NCI-H2171 (cell line): ENCODE results near the gene EXOC8.
"Not testable (repeated sequence)": the region's sequence is repeated elsewhere in the genome, so short reads cannot be mapped to it uniquely, and the experiment has no call there.

Experiments
- DNase-seq: peaks from one replicate; lab custom pipeline; 2025; lab: John Stamatoyannopoulos, UW

EXOC8 gene

DNA sequence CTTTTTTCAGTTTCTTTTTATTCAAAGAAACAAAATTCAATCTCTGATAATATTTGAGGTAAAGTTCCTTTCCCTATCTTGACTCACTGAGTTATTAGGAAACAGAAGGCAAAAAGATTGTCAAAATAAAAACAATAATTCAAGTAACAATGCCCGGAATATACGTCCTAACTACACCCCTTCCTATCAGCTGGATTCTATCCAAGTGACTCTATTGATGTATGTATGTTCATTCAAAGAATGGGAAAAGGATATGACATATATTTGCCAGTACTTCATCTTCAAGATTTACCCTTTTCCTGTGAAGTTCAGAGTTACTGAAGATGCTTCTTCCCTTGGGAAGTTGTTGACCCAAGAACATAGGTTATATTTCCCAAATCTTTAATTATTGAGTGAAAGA, 14.2 kb upstream of the EXOC8 start:
- no peak for DNase-seq

DNA sequence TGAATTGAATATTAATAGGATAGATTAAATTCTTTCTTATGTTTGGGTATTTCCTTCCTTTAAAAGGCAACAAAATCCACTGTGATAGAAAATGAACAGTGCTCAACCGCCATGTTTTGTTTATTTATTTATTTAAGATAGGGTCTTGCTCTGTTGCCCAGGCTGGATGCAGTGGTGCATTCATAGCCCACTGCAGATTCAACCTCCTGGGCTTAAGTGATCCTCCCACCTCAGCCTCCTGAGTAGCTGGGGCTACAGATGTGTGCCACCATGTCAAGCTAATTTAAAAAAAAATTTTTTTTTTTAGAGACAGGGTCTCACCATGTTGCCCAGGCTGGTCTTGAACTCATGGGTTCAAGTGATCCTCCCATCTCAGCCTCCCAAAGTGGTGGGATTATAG, 11.2 kb upstream of the EXOC8 start:
- not testable (repeated sequence) for DNase-seq

DNA sequence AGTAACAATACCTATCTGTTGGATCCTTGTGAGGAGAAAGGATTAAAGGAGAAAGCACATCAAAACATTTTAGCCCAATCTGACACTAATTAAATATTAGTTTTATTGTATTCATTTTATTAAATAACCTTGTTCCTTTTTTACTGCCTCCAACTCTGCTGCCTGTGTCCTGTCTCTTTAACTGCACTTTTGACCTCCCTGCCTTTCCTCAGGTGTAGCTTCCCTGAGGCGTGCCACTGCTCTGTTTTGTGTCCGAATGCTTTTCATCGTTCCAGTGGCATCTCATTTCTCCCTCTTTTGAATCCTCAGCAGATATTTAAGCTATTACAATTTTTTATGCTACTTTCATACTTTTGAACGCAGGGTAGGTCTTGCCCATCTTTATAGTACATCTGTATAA, 10.8 kb upstream of the EXOC8 start:
- DNase-seq: no peak

DNA sequence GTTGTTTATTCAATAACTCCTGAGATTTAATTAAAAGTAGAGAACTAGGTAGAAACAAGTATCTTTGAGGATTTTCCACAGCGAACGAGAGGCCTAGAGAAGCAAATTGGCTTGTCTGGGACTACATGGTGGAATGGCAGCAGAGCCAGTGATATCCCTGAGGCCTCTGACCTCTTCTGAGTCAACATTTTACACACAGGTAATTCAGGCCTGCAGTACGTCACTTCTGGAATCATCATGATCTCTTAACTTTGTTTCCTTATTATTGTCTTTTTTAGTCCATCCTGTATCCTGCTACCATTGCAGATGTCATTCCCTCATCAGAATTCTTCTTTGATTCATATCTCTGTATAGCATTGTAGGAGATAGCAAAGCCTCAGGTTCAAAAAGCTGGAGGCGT, 10.3 kb upstream of the EXOC8 start:
- DNase-seq: no peak

DNA sequence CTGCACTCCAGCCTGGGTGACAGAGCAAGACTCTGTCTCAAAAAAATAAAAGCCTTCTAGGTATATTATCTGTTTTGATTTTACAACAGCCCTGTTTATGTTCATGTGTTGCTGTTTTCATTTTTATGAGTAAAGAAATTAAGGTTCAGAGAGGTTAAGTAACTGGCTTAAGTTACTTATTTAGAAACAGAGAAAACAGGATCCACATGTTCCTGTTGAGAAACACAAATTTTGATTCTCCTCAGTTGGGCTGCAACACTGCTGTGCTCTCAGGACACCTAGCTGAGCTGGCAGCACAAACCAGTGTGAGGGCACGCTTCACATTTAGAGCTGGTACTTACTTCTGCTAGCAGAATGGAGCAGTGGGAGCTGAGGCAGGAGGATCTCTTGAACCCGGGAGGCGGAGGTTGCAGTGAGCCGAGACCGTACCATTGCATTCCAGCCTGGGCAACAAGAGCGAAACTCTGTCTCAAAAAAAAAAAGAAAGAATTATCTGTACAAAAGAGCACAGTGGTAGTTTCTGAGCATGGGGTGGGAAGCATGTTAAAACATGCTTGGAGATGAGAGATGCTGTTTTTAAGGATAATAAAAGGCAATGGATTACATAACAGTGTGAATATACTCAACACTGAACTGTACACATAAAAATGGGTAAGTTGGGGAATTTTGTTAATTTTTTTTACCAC, 2.8 kb upstream of the EXOC8 start:
- DNase-seq: no peak

DNA sequence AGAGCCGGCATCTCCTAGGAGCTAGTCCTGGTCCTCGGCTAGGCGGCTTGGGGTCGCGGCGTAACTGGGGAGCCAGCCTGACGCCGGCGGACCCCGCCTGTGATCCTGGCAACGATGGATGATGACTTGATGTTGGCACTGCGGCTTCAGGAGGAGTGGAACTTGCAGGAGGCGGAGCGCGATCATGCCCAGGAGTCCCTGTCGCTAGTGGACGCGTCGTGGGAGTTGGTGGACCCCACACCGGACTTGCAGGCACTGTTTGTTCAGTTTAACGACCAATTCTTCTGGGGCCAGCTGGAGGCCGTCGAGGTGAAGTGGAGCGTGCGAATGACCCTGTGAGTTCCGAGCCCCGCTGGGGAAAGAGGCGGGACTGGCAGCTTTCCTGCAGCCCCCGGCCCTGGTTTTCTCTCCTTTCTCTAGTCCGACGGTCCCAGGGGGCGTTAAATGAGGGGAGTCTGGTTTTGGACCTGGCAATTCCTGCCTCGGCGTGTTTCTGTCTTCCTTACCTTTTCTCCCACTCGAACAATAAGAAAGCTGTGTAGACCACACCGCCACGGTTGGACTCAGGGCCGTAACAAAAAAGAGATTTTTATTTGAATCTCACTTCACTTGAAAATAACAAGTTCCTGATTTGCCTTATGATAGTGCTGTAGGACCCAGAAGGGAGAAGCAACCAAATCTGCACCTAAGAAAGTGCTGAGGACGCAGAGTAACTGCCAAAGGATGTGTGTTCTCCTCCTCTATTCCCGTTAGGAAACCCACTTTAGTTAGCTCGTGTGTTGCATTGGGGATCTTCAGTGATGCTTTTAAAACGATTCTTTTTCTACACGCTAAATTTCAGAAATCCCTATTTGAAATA, 847 bp upstream of the EXOC8 start, which contains the start of gene SPRTN:
TSS of gene SPRTN (plus strand) at position 24 of the 859 bp plus-strand sequence. CDS start at position 115, 91 bp downstream.
- DNase-seq: no peak

DNA sequence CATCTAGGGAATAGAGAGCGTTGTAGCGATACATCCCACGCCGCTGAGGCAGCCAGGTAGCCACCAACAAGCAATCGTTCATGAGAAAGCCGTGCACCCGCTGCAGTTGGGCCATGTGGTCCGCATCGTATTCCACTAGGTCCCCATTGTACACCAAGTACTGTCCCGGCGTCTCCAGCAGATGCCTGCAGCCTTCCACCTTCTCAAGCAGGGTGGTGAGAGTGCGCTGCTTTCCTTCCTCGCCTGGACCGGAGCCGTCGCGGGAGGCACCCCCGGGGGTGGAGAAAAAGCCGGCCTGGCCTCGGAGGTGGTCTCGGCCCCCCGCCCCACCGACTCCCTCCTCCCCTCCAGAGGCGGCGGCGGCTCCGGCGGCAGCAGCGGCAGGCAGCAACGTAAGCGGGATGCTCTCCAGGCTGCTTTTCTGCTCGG, 595 bp downstream of the EXOC8 start:
- no peak for DNase-seq

DNA sequence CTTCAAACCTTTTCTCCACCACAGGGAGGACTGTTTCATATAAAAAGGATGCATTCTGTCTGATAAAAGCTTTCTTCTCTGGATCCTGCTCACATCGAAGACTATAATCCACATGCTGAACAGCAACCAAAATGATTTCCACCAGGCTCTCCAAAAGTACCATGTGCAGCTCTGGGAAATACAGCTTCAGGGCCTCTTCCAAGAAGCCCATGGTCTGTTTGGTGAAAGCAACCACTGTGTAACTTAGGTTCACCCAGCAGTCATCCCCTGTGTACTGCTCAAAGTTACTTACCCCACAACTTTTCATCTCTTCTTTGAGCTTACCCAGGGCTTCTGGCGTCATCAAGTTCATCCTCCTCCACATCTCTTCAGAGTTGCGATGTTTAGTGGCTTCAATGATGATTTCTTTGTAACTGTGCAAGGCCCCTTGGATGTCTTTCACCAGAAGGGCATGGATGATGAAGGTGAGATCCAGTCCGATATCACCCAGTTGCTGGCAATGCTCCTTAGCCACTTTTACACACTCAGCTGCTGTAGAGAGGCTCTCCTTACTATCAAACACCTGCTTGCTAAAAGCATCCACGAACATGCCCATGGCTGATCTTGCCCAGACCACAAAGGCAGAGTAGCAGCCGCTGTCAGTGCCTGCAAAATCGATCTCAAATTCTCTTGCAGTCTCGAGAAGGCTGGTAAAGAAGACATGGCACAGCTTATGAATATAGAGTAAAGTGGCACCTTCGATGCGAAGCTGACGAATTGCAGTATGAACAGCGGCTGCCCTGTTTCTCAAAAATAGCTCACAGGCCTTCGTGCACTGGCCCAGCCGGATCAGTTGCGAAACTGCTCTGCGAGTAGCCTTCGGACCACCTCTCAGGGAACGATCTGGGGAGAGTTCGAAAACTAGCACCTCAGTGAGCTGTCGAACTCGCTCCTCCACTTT, 1.7 kb downstream of the EXOC8 start:
- DNase-seq: no peak

DNA sequence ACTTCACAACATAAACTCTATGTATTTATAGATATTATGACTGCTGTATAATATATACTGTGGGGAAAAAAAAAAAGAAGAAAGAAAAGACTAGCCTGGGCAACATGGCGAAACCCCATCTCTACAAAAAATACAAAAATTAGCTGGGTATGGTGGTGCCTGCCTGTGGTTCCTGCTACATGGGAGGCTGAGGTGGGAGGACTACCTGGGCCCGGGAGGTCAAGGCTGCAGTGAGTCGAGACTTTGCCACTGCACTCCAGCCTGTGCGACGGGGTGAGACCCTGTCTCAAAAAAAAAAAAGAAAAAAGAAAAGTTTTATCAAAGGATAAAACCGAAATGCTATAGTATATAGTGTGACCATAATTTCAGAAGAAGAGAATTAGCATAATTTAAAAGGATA, 2.7 kb downstream of the EXOC8 start:
- DNase-seq: no peak

DNA sequence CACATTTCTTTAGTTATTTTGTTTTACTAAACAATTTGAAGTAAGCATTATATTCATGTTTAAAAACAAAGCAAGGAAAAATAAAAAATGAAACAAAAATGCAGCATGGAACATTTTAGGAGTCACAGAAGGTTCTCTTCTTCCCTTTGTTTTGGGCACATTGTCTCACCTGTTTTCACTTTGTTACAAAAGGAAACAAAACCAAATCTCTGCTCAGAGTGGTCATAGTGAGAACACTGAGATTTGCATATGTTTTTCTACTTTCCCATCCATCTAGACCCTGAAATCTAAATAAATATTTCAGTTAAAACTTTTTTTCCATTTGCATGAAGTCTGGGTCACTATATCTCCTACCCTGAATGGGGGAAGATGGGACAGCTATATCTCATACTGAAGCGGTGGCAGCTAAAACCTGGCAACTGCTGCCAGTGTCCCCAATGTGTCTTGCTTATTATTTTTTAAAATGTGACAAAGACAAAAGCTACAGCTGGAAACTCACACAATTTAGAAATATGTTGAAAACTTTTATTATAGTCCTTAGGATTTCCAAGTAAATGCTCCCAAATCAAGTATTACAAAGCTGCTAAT, 3.5 kb downstream of the EXOC8 start:
- no peak for DNase-seq

DNA sequence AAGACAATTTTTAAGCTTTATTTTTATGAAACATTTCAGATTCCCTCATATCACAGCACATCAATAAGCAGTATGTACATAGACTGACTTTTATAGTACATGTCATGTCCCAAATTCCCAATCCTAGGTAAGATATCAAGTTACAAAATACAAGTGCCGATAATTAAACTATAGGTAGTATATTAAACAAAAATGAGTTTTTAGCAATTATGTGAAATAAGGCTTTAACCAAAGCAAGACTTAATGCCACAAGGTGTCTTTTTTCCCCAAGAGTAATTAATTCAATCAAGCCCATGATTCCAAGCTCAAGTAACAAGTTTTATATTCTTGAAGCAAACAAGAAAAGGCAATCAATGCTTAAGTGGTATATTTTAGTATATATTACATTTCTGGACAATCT, 4.9 kb downstream of the EXOC8 start:
- DNase-seq: no peak

DNA sequence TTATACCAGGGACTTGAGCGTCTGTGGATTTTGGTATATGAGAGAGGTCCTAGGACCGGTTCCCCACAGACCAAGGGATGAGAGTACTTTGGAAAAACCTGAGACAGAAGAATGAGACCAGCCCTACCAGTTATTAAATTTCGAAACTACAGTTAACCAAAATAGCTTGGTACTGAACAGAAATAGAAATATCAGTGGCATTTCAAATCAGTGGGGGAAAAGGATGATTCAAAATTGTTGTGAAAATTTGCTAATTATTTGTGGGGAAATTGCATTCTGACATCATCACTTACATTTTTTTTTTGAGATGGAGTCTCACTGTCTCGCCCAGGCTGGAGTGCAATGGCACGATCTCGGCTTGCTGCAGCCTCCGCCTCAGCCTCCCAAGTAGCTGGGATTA, 8.2 kb downstream of the EXOC8 start:
- DNase-seq: no peak

DNA sequence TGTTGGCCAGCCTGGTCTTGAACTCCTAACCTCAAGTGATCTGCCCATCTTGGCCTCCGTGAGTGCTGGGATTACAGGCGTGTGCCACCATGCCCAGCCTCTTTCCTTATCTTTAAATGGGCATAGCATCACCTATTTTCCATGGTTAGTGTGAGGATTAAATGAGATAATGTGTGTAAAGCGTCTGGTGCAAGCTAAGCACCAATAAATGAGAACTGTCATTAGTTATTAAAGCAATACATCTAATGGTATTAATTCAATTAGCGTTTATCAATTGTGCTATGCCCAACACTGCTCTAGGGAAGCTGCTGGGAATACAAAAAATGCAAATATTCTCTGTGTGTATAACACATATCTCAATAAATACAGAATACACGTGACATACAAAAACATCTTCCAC, 10.0 kb downstream of the EXOC8 start:
- no peak for DNase-seq

DNA sequence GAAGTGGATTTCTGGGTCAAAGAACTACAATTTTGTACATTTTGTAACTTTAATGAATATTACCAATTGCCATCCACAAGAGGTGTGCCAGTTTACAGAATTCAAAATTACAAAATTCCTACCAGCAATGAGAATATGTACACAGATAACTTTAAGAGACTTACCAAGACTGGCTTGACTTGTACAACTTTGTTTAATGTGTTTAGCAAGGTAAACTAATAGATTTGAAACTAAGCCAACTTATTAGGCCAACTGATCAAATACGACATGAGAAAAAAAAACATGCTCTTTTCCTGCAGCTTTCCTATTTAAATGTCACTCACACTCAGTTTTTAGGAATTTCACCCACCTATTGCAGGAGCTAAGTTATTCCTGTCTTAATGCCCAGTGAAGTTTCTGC, 11.4 kb downstream of the EXOC8 start:
- DNase-seq: no peak

DNA sequence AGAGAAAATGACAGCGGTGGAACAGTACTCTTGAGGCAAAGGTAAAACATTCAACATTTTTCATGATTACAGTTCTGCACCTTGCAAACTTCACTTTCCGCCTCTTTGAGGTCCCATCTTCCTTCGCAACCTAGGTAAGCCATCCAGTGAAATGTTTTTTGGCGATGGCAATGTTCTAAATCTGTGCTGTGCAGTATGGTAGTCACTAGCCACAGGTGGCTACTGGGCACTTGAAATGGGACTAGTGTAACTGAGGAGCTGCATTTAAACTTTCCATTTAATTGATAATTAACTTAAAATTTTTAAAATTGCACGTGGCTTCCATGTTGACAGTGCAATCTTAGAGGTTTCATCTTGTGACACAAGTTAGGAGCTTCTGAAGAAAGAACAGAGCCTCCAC, 13.0 kb downstream of the EXOC8 start:
- DNase-seq: no peak

DNA sequence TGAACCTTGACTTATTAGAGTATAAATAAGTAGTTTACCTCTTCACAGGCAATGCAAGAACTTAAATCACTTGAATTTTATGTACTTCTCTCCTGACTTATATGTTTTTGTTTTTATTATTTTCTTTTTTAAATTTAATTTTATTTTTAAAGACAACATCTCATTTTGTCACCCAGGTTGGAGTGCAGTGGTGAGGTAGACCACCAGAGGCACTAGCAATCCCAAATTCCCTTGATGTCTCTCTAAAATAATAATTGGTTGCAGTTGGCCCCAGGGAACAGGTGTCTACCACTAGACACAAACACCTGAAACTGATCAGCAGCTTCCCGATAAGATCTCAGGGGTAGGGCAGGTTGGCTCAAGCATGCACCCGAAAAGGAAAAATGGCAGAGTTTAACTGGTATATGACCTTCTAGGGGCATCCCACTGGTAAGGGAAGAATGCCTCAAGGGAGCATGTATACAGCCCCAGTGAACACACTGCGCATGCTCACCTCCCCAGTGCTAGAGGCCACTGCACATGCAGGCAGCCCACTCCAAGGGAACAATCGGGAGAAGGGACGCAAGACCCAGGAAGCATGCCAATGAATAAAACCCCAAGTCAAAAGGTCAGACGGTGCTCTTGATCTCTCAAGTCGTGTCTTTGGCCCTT, 14.6 kb downstream of the EXOC8 start:
- no peak for DNase-seq

DNA sequence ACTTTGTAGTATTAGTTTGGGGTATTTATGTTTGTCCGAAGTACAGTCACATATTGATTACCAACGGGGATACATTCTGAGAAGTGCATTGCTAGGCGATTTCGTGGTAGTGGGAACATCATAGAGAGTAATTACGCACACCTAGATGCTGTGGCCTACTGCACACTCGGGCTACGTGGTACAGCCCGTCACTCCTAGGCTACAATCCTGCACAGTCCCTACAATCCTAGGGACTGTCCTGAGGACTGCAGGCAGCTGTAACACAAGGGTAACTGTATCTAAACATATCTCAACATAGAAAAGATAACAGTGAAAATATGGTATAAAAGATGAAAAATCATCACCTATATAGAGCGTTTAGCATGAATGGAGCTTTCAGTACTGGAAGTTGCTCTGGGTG, 18.6 kb downstream of the EXOC8 start:
- no peak for DNase-seq

DNA sequence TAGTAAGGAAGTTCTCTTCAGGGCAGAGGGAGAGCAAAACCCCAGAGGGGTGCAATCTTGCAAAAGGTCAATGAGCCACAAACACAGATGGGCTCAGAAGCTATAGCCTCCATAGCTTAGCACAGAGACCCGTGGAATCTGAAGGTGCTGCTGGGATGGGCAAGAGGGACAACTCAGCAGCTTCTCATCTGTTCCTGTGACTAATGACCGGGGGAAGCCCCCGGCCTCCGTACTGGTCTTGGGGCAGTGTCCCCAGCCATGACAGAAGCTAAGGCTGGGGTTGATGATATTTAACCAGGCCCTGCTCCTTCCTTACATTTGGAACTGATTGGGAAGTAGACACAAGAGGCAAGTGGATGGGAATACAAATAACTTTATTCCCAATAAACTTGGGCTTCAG, 19.1 kb downstream of the EXOC8 start:
- DNase-seq: no peak

DNA sequence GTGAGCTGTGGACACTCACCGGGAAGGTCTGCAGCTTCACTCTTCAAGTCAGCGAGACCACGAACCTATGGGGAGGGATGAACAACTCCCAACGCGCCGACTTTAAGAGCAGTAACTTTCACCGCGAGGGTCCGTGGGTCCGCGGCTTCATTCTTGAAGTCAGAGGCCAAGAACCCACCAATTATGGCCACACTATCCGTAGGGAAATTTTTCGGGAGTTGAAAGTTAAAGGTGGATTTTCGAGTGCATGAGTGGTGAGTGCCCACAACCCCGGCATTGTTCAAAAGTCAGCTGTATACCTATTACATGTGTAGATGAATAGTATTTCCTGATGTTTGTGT, 19.7 kb downstream of the EXOC8 start:
- no peak for DNase-seq

DNA sequence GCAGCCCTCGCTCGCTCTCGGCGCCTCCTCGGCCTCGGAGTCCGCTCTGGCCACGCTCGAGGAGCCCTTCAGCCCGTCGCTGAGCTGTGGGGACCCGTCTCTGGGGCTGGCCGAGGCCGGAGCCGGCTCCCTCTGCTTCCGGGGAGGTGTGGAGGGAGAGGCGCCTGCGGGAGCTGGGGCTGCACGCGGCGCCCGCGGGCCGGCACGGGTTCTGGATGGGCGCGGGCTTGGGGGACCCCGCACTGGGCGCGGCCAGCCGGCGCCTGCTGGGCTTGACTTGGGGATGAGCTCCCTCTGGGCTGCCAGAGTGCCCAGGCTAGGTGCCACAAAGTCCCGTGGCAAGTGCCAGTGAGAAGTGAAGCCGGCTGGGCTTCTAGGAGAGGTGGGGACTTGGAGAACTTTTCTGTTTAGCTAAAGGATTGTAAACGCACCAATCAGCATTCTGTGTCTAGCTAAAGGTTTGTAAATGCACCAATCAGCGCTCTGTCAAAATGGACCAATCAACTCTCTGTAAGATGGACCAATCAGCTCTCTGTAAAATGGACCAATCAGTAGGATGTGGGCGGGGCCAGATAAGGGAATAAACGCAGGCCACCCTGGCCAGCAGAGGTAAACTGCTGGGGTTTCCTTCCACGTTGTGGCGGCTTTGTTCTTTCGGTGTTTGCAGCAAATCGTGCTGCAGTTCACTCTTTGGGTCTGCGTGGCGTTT, 20.2 kb downstream of the EXOC8 start:
- no peak for DNase-seq

DNA sequence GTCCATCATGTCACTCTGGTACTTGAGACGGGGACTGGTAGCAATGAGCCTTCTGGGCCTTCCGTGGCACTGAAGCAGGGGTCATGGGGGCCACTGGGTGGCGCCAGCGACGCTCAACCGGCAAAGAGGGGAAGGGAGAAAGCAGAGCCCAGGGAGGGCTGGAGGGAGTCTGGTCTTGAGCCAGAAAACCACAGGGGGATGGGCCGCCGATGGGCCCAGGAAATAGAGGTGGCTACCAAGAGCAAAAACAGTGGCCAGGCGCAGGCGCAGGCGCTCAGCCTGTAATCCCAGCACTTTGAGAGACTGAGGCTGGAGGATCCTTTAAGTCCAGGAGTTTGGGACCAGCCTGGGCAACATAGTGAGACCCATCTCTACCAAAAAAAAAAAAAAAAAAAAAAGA, 21.8 kb downstream of the EXOC8 start:
- DNase-seq: no peak
